Hepatocyte (in vitro differentiated cells): ENCODE data around the gene ME3. TPM values are rescaled to one million over a fixed set of nuclear protein-coding genes. Genes with fewer than 3 reads are reported as not detected.

Source experiments
- DNase-seq: peaks from one replicate; pipeline ENCODE4 v3.0.0-alpha.2; 2016; ENCODE audit warnings: low spot score
- H2AFZ ChIP-seq: fragments of 200-600 bp; sonication (generic); 2 replicates; pipeline ENCODE4 v1.6.0; 2016; ENCODE audit warnings: antibody characterized with exemption, mild to moderate bottlenecking
- H3K27ac ChIP-seq: fragments of 200-600 bp; sonication (generic); 2 replicates; pipeline ENCODE4 v1.5.1; 2016; ENCODE audit warnings: mild to moderate bottlenecking
- H3K27me3 ChIP-seq: fragments of 200-600 bp; sonication (generic); 2 replicates; pipeline ENCODE4 v1.6.1; 2016
- H3K36me3 ChIP-seq: fragments of 200-600 bp; sonication (generic); replicated peaks from 2 replicates; pipeline ENCODE4 v1.5.1; 2016; ENCODE audit warnings: low read depth; ENCODE audit not compliant: insufficient read depth
- H3K4me1 ChIP-seq: fragments of 200-600 bp; sonication (generic); 2 replicates; pipeline ENCODE4 v1.5.1; 2016; ENCODE audit warnings: mild to moderate bottlenecking, moderate library complexity; ENCODE audit not compliant: insufficient read depth
- H3K4me2 ChIP-seq: fragments of 200-600 bp; sonication (generic); 2 replicates; pipeline ENCODE4 v1.6.0; 2016
- H3K4me3 ChIP-seq: fragments of 200-600 bp; sonication (generic); 2 replicates; pipeline ENCODE4 v1.5.1; 2016; ENCODE audit warnings: mild to moderate bottlenecking
- H3K79me2 ChIP-seq: fragments of 200-600 bp; sonication (generic); 2 replicates; pipeline ENCODE4 v1.6.0; 2017; ENCODE audit warnings: mild to moderate bottlenecking
- H3K9me2 ChIP-seq: fragments of 200-600 bp; sonication (generic); replicated peaks from 2 replicates; pipeline ENCODE4 v1.6.0; 2017; ENCODE audit warnings: mild to moderate bottlenecking; ENCODE audit not compliant: insufficient read depth
- H3K9me3 ChIP-seq: fragments of 200-600 bp; sonication (generic); 2 replicates; pipeline ENCODE4 v1.5.1; 2016; ENCODE audit warnings: low read depth, mild to moderate bottlenecking
- H4K20me1 ChIP-seq: fragments of 200-600 bp; sonication (generic); 2 replicates; pipeline ENCODE4 v1.6.0; 2016; ENCODE audit warnings: mild to moderate bottlenecking; ENCODE audit not compliant: insufficient read depth, poor library complexity, severe bottlenecking
- EZH2 ChIP-seq: fragments of 200-600 bp; sonication (generic); IDR thresholded peaks from 2 replicates; pipeline ENCODE4 v1.6.1; 2016; ENCODE audit warnings: antibody characterized with exemption, mild to moderate bottlenecking, borderline replicate concordance
- EZH2phosphoT487 ChIP-seq: fragments of 200-600 bp; sonication (generic); IDR thresholded peaks from one replicate; pipeline ENCODE4 v1.6.1; 2018; ENCODE audit warnings: antibody characterized with exemption, mild to moderate bottlenecking, low read depth, moderate library complexity; ENCODE audit not compliant: unreplicated experiment, severe bottlenecking
- whole genome bisulfite sequencing: methylation state at CpG from one replicate; pipeline ENCODE4 v1.1.6; 2016; ENCODE audit warnings: low lambda C conversion rate; ENCODE audit errors: missing lambda C conversion rate; 5-methylcytosine and 5-hydroxymethylcytosine counted together
- polyA plus RNA-seq: library from polyadenylated mRNA; unstranded; fragments of >200 nt; fragmentation: Nextera tagmentation; extraction: Ambion mirVana; gene quantifications from 2 replicates; pipeline ENCODE4 v1.2.1, GENCODE V29; 2016
- total RNA-seq: library from RNA; depleted of rRNA; stranded (reverse); fragments of >200 nt; gene quantifications from 2 replicates; pipeline ENCODE4 v1.2.3, GENCODE V29; 2014
- TF ChIP-seq, protein P1 (sequence below): fragments of 200-600 bp; sonication (generic); IDR thresholded peaks from 2 replicates; pipeline ENCODE4 v1.5.1; 2016; ENCODE audit warnings: antibody characterized with exemption, mild to moderate bottlenecking; ENCODE audit not compliant: poor library complexity

ME3 gene
- total and polyA plus RNA-seq, 2 experiments from 2014 or later = 10.3 to 16.1 TPM

DNA sequence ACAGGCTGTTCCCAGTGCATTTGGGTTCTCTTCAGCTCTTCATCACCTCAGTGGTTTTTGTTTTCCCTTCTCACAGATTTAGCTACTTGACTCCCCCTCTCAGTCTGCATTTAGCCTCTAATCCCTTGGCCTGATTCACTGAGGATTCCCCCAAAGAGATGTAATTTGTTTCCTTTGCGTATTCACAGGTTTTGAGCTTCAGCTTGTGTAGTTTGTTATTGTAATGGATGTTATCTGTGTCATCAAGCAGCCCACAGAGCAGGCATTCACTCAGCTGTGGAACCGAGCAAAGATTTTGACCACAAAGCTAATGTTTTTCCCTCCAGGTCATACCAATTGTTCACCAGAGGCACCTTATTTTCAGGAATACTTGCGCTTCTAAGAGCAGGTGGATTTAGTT is 6.4 kb upstream of the ME3 start:
- no peaks in the 10 kb centered on the region for H3K27me3 ChIP-seq
- H3K36me3 ChIP-seq = no peaks in the 10 kb centered on the region
- no peak overlapping the region for H3K4me2 ChIP-seq
- no peak overlapping the region for H2AFZ ChIP-seq
- no peaks in the 10 kb centered on the region for H4K20me1 ChIP-seq
- H3K27ac ChIP-seq = no peak overlapping the region
- DNase-seq = no peak
- no peak for TF ChIP-seq EZH2phosphoT487
- TF ChIP-seq, protein P1, sequence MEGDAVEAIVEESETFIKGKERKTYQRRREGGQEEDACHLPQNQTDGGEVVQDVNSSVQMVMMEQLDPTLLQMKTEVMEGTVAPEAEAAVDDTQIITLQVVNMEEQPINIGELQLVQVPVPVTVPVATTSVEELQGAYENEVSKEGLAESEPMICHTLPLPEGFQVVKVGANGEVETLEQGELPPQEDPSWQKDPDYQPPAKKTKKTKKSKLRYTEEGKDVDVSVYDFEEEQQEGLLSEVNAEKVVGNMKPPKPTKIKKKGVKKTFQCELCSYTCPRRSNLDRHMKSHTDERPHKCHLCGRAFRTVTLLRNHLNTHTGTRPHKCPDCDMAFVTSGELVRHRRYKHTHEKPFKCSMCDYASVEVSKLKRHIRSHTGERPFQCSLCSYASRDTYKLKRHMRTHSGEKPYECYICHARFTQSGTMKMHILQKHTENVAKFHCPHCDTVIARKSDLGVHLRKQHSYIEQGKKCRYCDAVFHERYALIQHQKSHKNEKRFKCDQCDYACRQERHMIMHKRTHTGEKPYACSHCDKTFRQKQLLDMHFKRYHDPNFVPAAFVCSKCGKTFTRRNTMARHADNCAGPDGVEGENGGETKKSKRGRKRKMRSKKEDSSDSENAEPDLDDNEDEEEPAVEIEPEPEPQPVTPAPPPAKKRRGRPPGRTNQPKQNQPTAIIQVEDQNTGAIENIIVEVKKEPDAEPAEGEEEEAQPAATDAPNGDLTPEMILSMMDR = no peak
- no peak for TF ChIP-seq EZH2
- H3K4me1 ChIP-seq = no peaks in the 10 kb centered on the region
- H3K9me2 ChIP-seq = no peaks in the 10 kb centered on the region
- H3K79me2 ChIP-seq = no peaks in the 10 kb centered on the region
- WGBS = 59% methylated on average over 3 of the region's 3 CpGs
- no peaks in the 10 kb centered on the region for H3K9me3 ChIP-seq
- no peak overlapping the region for H3K4me3 ChIP-seq

DNA sequence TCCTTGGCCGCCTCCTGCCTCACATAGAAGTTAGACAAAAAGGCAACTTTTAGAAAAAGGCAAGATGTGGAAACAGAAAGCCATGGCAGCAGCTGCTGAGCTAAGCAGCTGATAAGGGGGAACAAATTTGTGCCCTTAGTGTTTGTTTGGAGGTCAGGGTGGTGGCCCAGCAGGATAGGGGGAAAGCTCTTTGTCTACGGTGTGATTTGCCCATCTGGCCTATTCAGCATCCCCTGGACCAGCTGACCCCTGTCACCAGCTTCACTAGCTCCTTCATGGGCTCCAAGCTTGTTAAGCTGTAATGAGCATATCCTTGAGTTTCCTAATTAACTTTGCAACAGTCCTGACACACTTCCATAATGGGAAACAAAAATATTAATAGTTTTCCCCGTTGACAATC is 5.9 kb upstream of the ME3 start:
- Histone ChIP-seq H3K79me2 (no peaks in the 10 kb centered on the region), H4K20me1 (no peaks in the 10 kb centered on the region), H3K4me1 (no peaks in the 10 kb centered on the region), H2AFZ (no peak overlapping the region), H3K4me2 (no peak overlapping the region), H3K9me3 (no peaks in the 10 kb centered on the region), H3K27ac (no peak overlapping the region), H3K27me3 (no peaks in the 10 kb centered on the region), H3K9me2 (no peaks in the 10 kb centered on the region), H3K4me3 (no peak overlapping the region), H3K36me3 (no peaks in the 10 kb centered on the region)
- 61% methylated on average over 3 of the region's 3 CpGs for WGBS
- TF ChIP-seq, protein P1 = no peak
- TF ChIP-seq EZH2phosphoT487 (no peak), EZH2 (no peak)
- DNase-seq = no peak

DNA sequence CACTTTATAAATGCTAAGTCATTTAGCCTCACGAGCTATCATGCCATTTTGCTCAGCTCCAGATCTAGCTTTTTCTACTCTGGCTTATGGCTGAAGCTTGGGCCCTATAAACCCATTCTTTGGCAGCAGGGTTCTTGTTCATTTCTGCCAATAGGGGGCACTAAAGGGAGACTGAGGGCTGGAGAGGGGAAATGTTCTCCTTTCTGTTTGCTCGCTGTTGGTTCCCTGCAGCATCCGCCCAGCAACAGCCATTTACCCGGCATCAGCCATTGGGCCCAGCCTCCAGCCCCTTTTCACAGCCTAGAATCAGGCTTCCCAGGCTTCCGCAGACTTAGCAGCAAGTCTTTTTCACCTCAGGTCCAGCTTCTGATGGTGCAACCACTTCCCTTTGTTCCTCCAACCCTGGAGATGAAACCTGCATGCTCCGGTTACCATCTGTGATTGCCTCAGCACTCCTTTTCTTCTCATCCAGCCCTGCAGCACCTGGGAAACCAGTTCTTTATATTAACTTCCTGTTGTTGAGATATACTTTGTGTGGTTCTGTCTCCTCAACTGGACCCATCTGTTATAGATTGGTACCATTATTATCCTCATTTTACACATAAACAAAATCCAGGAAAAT is 4.2 kb upstream of the ME3 start:
- H3K9me2 ChIP-seq = no peaks in the 10 kb centered on the region
- no peaks in the 10 kb centered on the region for H3K27me3 ChIP-seq
- no peaks in the 10 kb centered on the region for H3K36me3 ChIP-seq
- peaks cover 10% of the 10 kb centered on the region for H3K4me1 ChIP-seq
- no peak overlapping the region for H3K4me3 ChIP-seq
- H2AFZ ChIP-seq = no peak overlapping the region
- no peak for TF ChIP-seq EZH2
- TF ChIP-seq, protein P1 = peak; percentile 34
- TF ChIP-seq EZH2phosphoT487 = no peak
- H3K9me3 ChIP-seq = no peaks in the 10 kb centered on the region
- DNase-seq = peak; percentile 32
- WGBS = 77% methylated on average over 6 of the region's 6 CpGs
- H4K20me1 ChIP-seq = no peaks in the 10 kb centered on the region
- no peak overlapping the region for H3K4me2 ChIP-seq
- no peaks in the 10 kb centered on the region for H3K79me2 ChIP-seq
- no peak overlapping the region for H3K27ac ChIP-seq

DNA sequence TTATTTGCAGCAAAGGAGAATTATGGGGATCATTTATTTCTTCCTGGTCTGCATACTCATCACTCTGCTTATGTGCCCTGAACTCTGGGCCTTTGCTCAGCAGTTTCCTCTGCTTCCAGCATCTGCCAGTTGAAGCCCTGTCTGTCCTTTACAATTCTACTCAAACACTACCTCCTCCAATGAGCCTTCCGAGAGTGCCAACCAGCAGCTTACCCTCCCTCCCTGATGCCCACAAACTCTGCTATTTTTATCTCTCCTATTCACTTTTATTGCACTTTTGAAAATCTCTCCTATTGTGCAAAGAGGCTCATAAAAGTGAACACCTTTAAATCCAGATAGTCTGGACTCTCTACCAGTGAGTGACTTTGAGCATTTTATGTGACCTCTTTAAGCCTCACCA is 3.6 kb upstream of the ME3 start:
- 68% methylated on average over 1 of the region's 1 CpG for WGBS
- Histone ChIP-seq H2AFZ (no peak overlapping the region), H3K79me2 (no peaks in the 10 kb centered on the region), H3K9me3 (no peaks in the 10 kb centered on the region), H3K4me2 (no peak overlapping the region), H3K36me3 (no peaks in the 10 kb centered on the region), H3K4me3 (no peak overlapping the region), H4K20me1 (no peaks in the 10 kb centered on the region), H3K9me2 (no peaks in the 10 kb centered on the region), H3K27ac (no peak overlapping the region), H3K4me1 (peaks cover 10% of the 10 kb centered on the region), H3K27me3 (peaks cover 3% of the 10 kb centered on the region)
- no peak for DNase-seq
- TF ChIP-seq EZH2 (no peak), EZH2phosphoT487 (no peak)
- TF ChIP-seq, protein P1 = no peak
